PC-9 (cell line): ENCODE measurements around the gene RASAL2. TPM values are rescaled to one million over a fixed set of nuclear protein-coding genes. Genes with fewer than 3 reads are reported as not detected.

Experiments used
- BruUV-seq: library from RNA; stranded (reverse); fragments of 400-500 nt; replicated peaks from 2 replicates; lab custom pipeline; 2021; lab: Mats Ljungman, UMichigan
- CTCF ChIA-PET: fragments of 300-600 bp; sonication (Branson Sonifier 250); formaldehyde crosslinking; loops from one replicate; lab custom pipeline; 2022; ENCODE audit warnings: antibody characterized with exemption; lab: Charles Lee
- POLR2A ChIA-PET: fragments of 300-600 bp; sonication (Branson Sonifier 250); formaldehyde crosslinking; loops from one replicate; lab custom pipeline; 2022; ENCODE audit warnings: antibody characterized with exemption; ENCODE audit not compliant: unreplicated experiment; lab: Charles Lee
- DNase-seq, 2 experiments: peaks; one replicate each; pipeline versions ENCODE4 v3.0.0 to v3.0.0-alpha.2; 2015 to 2022; ENCODE audit warnings: mixed read lengths in 1 of 2
- H2AFZ ChIP-seq: fragments of 200-600 bp; sonication (generic); 2 replicates; pipeline ENCODE4 v1.8.1; 2017; ENCODE audit warnings: antibody characterized with exemption
- H3F3A ChIP-seq: fragments of 200-600 bp; sonication (generic); 2 replicates; pipeline ENCODE4 v1.8.1; 2017; ENCODE audit warnings: antibody characterized with exemption, mild to moderate bottlenecking, low read depth; ENCODE audit not compliant: insufficient read depth
- H3K27ac ChIP-seq: fragments of 200-600 bp; sonication (generic); 2 replicates; pipeline ENCODE4 v1.6.1; 2016; ENCODE audit warnings: mixed run types
- H3K27me3 ChIP-seq: fragments of 200-600 bp; sonication (generic); 2 replicates; pipeline ENCODE4 v1.6.1; 2016; ENCODE audit warnings: low read depth, mixed run types; ENCODE audit not compliant: insufficient read depth
- H3K36me3 ChIP-seq: fragments of 200-600 bp; sonication (generic); 2 replicates; pipeline ENCODE4 v1.6.1; 2016; ENCODE audit warnings: low read depth, mixed run types
- H3K4me1 ChIP-seq: fragments of 200-600 bp; sonication (generic); replicated peaks from 2 replicates; pipeline ENCODE4 v1.6.1; 2016; ENCODE audit warnings: mixed run types; ENCODE audit not compliant: insufficient read depth
- H3K4me2 ChIP-seq: fragments of 200-600 bp; sonication (generic); 2 replicates; pipeline ENCODE4 v1.6.1; 2017; ENCODE audit warnings: mixed run types
- H3K4me3 ChIP-seq: fragments of 200-600 bp; sonication (generic); 2 replicates; pipeline ENCODE4 v1.6.1; 2016; ENCODE audit warnings: mixed run types
- H3K79me2 ChIP-seq: fragments of 200-600 bp; sonication (generic); 2 replicates; pipeline ENCODE4 v1.6.1; 2017; ENCODE audit warnings: low read depth, mixed run types
- H3K9me2 ChIP-seq: fragments of 200-600 bp; sonication (generic); 2 replicates; pipeline ENCODE4 v1.8.1; 2017; ENCODE audit warnings: mild to moderate bottlenecking; ENCODE audit not compliant: insufficient read depth
- H3K9me3 ChIP-seq: fragments of 200-600 bp; sonication (generic); 2 replicates; pipeline ENCODE4 v1.8.1; 2016; ENCODE audit warnings: low read depth; ENCODE audit not compliant: insufficient read depth
- H4K20me1 ChIP-seq: fragments of 200-600 bp; sonication (generic); 2 replicates; pipeline ENCODE4 v1.8.1; 2017; ENCODE audit not compliant: insufficient read depth
- EZH2 ChIP-seq: fragments of 200-600 bp; sonication (generic); IDR thresholded peaks from 2 replicates; pipeline ENCODE4 v1.8.0; 2017; ENCODE audit warnings: antibody characterized with exemption, low read depth
- intact Hi-C: fragments of 100-400 bp; cut with micrococcal nuclease; formaldehyde crosslinking; loops from one replicate; pipeline ENCODE4 v1.10.0; 2022; ENCODE audit not compliant: unreplicated experiment
- total RNA-seq: library from RNA; stranded (reverse); gene quantifications from 2 replicates; pipeline ENCODE4 v1.2.3, GENCODE V29; 2021
- TF ChIP-seq, protein P1 (sequence below): fragments of 200-600 bp; sonication (generic); conservative IDR thresholded peaks from 2 replicates; pipeline ENCODE4 v1.6.1; 2017; ENCODE audit warnings: mixed run types, antibody characterized with exemption, mild to moderate bottlenecking, moderate library complexity

Gene RASAL2
- total RNA-seq, 1 experiment from 2014 or later, result 54.1 TPM

DNA sequence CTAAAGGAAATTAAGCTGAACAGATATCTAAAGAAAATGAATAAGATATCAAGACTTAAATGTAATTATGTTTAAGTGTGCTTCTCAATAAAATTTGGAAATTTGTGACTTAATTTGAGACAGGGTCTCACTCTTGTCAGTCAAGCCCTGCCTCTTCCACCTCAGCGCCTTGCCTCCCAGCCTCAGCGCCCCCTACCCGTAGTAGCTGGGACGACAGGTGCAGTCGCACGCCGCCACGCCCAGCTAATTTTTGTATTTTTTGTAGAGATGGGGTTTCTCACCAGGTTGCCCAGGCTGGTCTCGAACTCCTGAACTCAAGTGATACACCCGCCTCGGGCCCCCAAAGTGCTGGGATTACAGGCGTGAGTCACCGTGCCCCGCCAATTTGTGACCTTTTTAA lies 285.9 kb downstream of the RASAL2 start:
- intact Hi-C loops, result no loop called here
- ChIA-PET CTCF (interaction anchor here (0.6 kb wide), 1 partner anchor 85 kb away, joined by 5 read pairs; no protein-coding TSS in a partner anchor), POLR2A (no interaction called here)
- no peaks in the 10 kb centered on the region for H3K27me3 ChIP-seq
- 0 out of 2 replicates have a peak, but pooled peaks cover 8% of the 10 kb centered on the region for H3K79me2 ChIP-seq
- H3K27ac ChIP-seq, result no peak overlapping the region
- no peak overlapping the region for H3K4me2 ChIP-seq
- BruUV-seq, result no TSS peak
- no peak overlapping the region for H2AFZ ChIP-seq
- H3F3A ChIP-seq, result no peaks in the 10 kb centered on the region
- H3K36me3 ChIP-seq, result 0 out of 2 replicates have a peak, but pooled peaks cover 4% of the 10 kb centered on the region
- TF ChIP-seq, protein P1, sequence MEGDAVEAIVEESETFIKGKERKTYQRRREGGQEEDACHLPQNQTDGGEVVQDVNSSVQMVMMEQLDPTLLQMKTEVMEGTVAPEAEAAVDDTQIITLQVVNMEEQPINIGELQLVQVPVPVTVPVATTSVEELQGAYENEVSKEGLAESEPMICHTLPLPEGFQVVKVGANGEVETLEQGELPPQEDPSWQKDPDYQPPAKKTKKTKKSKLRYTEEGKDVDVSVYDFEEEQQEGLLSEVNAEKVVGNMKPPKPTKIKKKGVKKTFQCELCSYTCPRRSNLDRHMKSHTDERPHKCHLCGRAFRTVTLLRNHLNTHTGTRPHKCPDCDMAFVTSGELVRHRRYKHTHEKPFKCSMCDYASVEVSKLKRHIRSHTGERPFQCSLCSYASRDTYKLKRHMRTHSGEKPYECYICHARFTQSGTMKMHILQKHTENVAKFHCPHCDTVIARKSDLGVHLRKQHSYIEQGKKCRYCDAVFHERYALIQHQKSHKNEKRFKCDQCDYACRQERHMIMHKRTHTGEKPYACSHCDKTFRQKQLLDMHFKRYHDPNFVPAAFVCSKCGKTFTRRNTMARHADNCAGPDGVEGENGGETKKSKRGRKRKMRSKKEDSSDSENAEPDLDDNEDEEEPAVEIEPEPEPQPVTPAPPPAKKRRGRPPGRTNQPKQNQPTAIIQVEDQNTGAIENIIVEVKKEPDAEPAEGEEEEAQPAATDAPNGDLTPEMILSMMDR, result no peak
- TF ChIP-seq EZH2, result no peak
- H3K9me2 ChIP-seq, result no peaks in the 10 kb centered on the region; the same call in 1 of the 2 replicates
- no peaks in the 10 kb centered on the region for H4K20me1 ChIP-seq
- no peaks in the 10 kb centered on the region for H3K9me3 ChIP-seq
- no peak overlapping the region for H3K4me3 ChIP-seq
- no peak for DNase-seq
- peaks cover 13% of the 10 kb centered on the region for H3K4me1 ChIP-seq

DNA sequence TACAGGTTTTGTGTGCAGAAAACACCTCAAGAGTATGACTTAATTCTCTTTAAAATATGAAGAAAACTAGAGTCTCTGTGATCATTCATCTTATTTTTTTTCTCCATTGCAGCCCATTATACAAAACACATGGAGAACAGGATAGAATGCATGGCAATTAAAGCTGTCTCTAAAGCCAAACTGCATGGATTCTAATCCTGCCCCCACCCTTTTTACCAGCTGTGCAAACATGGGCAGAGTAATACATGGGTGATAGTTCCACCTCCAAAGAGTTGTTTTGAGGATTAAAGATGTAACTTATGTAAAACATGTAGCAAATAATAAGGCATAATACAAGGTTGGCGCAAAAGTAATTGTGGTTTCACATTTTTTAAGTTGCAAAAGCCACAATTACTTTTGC lies 288.5 kb downstream of the RASAL2 start:
- no peaks in the 10 kb centered on the region for H3K27me3 ChIP-seq
- intact Hi-C loops, result no loop called here
- POLR2A ChIA-PET, result no interaction called here

DNA sequence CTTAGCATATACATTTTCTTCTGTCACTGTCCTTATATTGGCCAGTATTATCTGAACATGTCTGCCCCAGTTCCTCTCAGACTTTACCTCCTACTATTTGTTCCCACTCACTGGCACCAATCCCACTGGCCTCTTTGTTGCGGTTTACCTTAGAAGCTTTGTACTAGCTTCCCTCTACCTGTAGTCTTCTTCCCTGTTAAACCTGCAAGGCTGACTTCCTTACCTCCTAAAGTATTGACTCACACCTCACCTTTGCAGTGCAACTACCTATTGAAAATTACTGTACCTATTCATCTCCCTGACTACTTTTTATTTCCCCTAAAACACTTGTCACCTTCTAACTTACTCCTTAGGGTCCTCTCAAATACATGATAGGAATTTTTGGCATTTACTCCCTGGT lies 291.8 kb downstream of the RASAL2 start:
- no peaks in the 10 kb centered on the region for H3K9me3 ChIP-seq
- no peak overlapping the region for H2AFZ ChIP-seq
- H3K4me2 ChIP-seq, result no peak overlapping the region
- POLR2A ChIA-PET, result interaction anchor here (0.6 kb wide), 1 partner anchor 161 kb away, joined by 54 read pairs; no protein-coding TSS in a partner anchor
- no peaks in the 10 kb centered on the region; the same call in 1 of the 2 replicates for H3K9me2 ChIP-seq
- no peaks in the 10 kb centered on the region for H3K4me1 ChIP-seq
- H3K4me3 ChIP-seq, result no peak overlapping the region
- CTCF ChIA-PET, result no interaction called here
- intact Hi-C loops, result no loop called here
- no peaks in the 10 kb centered on the region for H3K27me3 ChIP-seq
- no peaks in the 10 kb centered on the region for H3K36me3 ChIP-seq
- no peak for DNase-seq
- no peaks in the 10 kb centered on the region for H3K79me2 ChIP-seq
- TF ChIP-seq EZH2, result no peak
- TF ChIP-seq, protein P1, result no peak
- peaks cover 9% of the 10 kb centered on the region; the same call in 1 of the 2 replicates for H3F3A ChIP-seq
- no peak overlapping the region for H3K27ac ChIP-seq
- no TSS peak for BruUV-seq
- H4K20me1 ChIP-seq, result no peaks in the 10 kb centered on the region

More for the DNA sequence above, 288.5 kb downstream of the RASAL2 start:
- BruUV-seq, result no TSS peak
- no peaks in the 10 kb centered on the region for H3F3A ChIP-seq
- H3K4me2 ChIP-seq, result no peak overlapping the region
- no peak overlapping the region for H2AFZ ChIP-seq
- no peak for TF ChIP-seq EZH2
- TF ChIP-seq, protein P1, result no peak
- H3K9me3 ChIP-seq, result no peaks in the 10 kb centered on the region
- no peak overlapping the region for H3K4me3 ChIP-seq
- H3K27ac ChIP-seq, result no peak overlapping the region
- DNase-seq, result no peak
- CTCF ChIA-PET, result no interaction called here
- H3K4me1 ChIP-seq, result no peaks in the 10 kb centered on the region
- H3K79me2 ChIP-seq, result 0 out of 2 replicates have a peak, but pooled peaks cover 8% of the 10 kb centered on the region
- H3K9me2 ChIP-seq, result no peaks in the 10 kb centered on the region; the same call in 1 of the 2 replicates
- 0 out of 2 replicates have a peak, but pooled peaks cover 4% of the 10 kb centered on the region for H3K36me3 ChIP-seq
- no peaks in the 10 kb centered on the region for H4K20me1 ChIP-seq
